Endothelial cell of umbilical vein (primary cell): Measurements from ENCODE around the gene USP36. TPM values are rescaled to one million over a fixed set of nuclear protein-coding genes. Genes with fewer than 3 reads are reported as not detected.

Experiments
- BruUV-seq: library from RNA; stranded (reverse); fragments of 400-500 nt; replicated peaks from 2 replicates; lab custom pipeline; 2021; lab: Mats Ljungman, UMichigan
- CTCF ChIA-PET: fragments of 300-600, 350-600 bp; sonication (Branson Sonifier 250); formaldehyde crosslinking; loops from one replicate; lab custom pipeline; 2021; ENCODE audit warnings: antibody characterized with exemption, inconsistent platforms; lab: Charles Lee
- POLR2A ChIA-PET: fragments of 300-600, 350-600 bp; sonication (Branson Sonifier 250); formaldehyde crosslinking; loops from one replicate; lab custom pipeline; 2021; ENCODE audit warnings: antibody characterized with exemption, inconsistent platforms; lab: Charles Lee
- DNase-seq: peaks from one replicate; pipeline ENCODE4 v3.0.0-alpha.2; 2011; ENCODE audit warnings: low read depth, low spot score
- FAIRE-seq: peaks from 2 replicates; lab custom pipeline; 2011; peaks lifted over from hg19 to GRCh38; lab: Jason Lieb, UNC
- H2AFZ ChIP-seq: 2 replicates; pipeline ENCODE4 v1.6.0; 2012; ENCODE audit warnings: low read depth, low read length, control low read depth, inconsistent platforms
- H3K27ac ChIP-seq: 2 replicates; pipeline ENCODE4 v1.5.1; 2011; ENCODE audit warnings: low read depth, mild to moderate bottlenecking, control low read depth, low read length, moderate library complexity; ENCODE audit not compliant: insufficient read depth
- H3K27me3 ChIP-seq, 2 experiments: 2 replicates each; pipeline versions ENCODE4 v1.6.0 to v1.6.1; 2011; ENCODE audit warnings: low read length in 2 of 2, mixed read lengths in 1 of 2; ENCODE audit not compliant: control insufficient read depth in 2 of 2, insufficient read depth in 2 of 2
- H3K36me3 ChIP-seq, 2 experiments: 2 replicates in 1 of 2; 3 replicates in 1 of 2; pipeline ENCODE4 v1.5.1; 2011; ENCODE audit warnings: low read length in 2 of 2, mild to moderate bottlenecking in 1 of 2, moderate library complexity in 1 of 2; ENCODE audit not compliant: control insufficient read depth in 2 of 2, insufficient read depth in 2 of 2; ENCODE audit errors: extremely low read depth in 1 of 2
- H3K4me1 ChIP-seq: 3 replicates; pipeline ENCODE4 v1.5.1; 2011; ENCODE audit warnings: mild to moderate bottlenecking, low read length; ENCODE audit not compliant: control insufficient read depth, insufficient read depth; ENCODE audit errors: extremely low read depth
- H3K4me2 ChIP-seq: 2 replicates; pipeline ENCODE4 v1.6.1; 2011; ENCODE audit warnings: low read length, control low read depth, mixed read lengths; ENCODE audit not compliant: insufficient read depth
- H3K4me3 ChIP-seq, 3 experiments: fragments of 200-600 bp in 1 of 3; sonication (generic), shearing (Covaris generic) in 1 of 3; replicated peaks in 1 of 3; 2 replicates each; pipeline ENCODE4 v1.5.1; 2011 to 2016; ENCODE audit warnings: control low read depth in 3 of 3, low read length in 3 of 3, mild to moderate bottlenecking in 2 of 3, inconsistent platforms in 1 of 3, low read depth in 1 of 3, moderate library complexity in 1 of 3; ENCODE audit not compliant: insufficient read depth in 1 of 3
- H3K79me2 ChIP-seq: 2 replicates; pipeline ENCODE4 v1.6.0; 2012; ENCODE audit warnings: low read length, inconsistent platforms; ENCODE audit not compliant: control insufficient read depth, insufficient read depth
- H3K9ac ChIP-seq: replicated peaks from 2 replicates; pipeline ENCODE3; 2011; ENCODE audit warnings: low read length, control low read depth; ENCODE audit not compliant: insufficient read depth; ENCODE audit errors: extremely low read depth
- H3K9me1 ChIP-seq: replicated peaks from 3 replicates; pipeline ENCODE4 v1.6.0; 2011; ENCODE audit warnings: mild to moderate bottlenecking, low read length; ENCODE audit not compliant: control insufficient read depth, insufficient read depth; ENCODE audit errors: extremely low read depth
- H3K9me3 ChIP-seq: replicated peaks from 2 replicates; pipeline ENCODE4 v1.5.1; 2012; ENCODE audit warnings: low read length, inconsistent platforms; ENCODE audit not compliant: control insufficient read depth, insufficient read depth
- H4K20me1 ChIP-seq: replicated peaks from 2 replicates; pipeline ENCODE3; 2011; ENCODE audit warnings: mild to moderate bottlenecking, low read length; ENCODE audit not compliant: control insufficient read depth, insufficient read depth; ENCODE audit errors: extremely low read depth
- EZH2 ChIP-seq: IDR thresholded peaks from 2 replicates; pipeline ENCODE4 v1.6.1; 2012; ENCODE audit warnings: borderline replicate concordance, low read depth, mild to moderate bottlenecking, moderate library complexity, low read length, inconsistent platforms; ENCODE audit not compliant: severe bottlenecking
- FOS ChIP-seq: IDR thresholded peaks from 2 replicates; pipeline ENCODE4 v1.6.1; 2011; ENCODE audit warnings: mild to moderate bottlenecking, low read length, moderate library complexity, borderline replicate concordance; ENCODE audit not compliant: insufficient read depth
- GATA2 ChIP-seq: IDR thresholded peaks from 2 replicates; pipeline ENCODE4 v1.7.0; 2011; ENCODE audit warnings: low read depth, mild to moderate bottlenecking, moderate library complexity, mixed read lengths, low read length; ENCODE audit not compliant: insufficient read length, insufficient read depth
- JUN ChIP-seq: IDR thresholded peaks from 2 replicates; pipeline ENCODE4 v1.6.1; 2011; ENCODE audit warnings: borderline replicate concordance, low read depth; ENCODE audit not compliant: insufficient read length, insufficient read depth
- MYC ChIP-seq: IDR thresholded peaks from one replicate; pipeline ENCODE4 v1.6.1; 2011; ENCODE audit warnings: mild to moderate bottlenecking, low read depth, low read length
- POLR2A ChIP-seq: IDR thresholded peaks from 2 replicates; pipeline ENCODE4 v1.6.1; 2012; ENCODE audit warnings: low read depth, mild to moderate bottlenecking, control low read depth, low read length
- POLR2AphosphoS5 ChIP-seq: IDR thresholded peaks from 2 replicates; pipeline ENCODE4 v1.6.1; 2012; ENCODE audit warnings: low read depth, mild to moderate bottlenecking, control low read depth, low read length, moderate library complexity; ENCODE audit not compliant: insufficient read depth
- dilution Hi-C: fragments of 300-500 bp; cut with MboI; formaldehyde crosslinking; loops from one replicate; pipeline ENCODE4 v1.15.0; 2019; ENCODE audit warnings: low sequenced_read_pairs; ENCODE audit not compliant: extremely low pct_ligation_motif_present
- intact Hi-C: fragments of 100-400 bp; cut with micrococcal nuclease; formaldehyde crosslinking; loops from one replicate; pipeline ENCODE4 v1.10.0; 2022
- polyA plus RNA-seq, 4 experiments: library from polyadenylated mRNA; depleted of rRNA in 3 of 4; stranded (reverse) in 3 of 4; unstranded in 1 of 4; fragments of >200 nt; gene quantifications; 2 replicates each; pipeline versions ENCODE4 v1.2.1 to v1.2.3, GENCODE V29; 2011 to 2012; ENCODE audit warnings: missing spikeins in 1 of 4
- total RNA-seq: library from RNA; stranded (reverse); gene quantifications from 2 replicates; pipeline ENCODE4 v1.2.3, GENCODE V29; 2021
- TF ChIP-seq, protein P1 (sequence below), 2 donors: IDR thresholded peaks; 1 replicate in 1 of 2; 2 replicates in 1 of 2; pipeline ENCODE4 v1.5.1; 2011; ENCODE audit warnings: low read length in 2 of 2, mild to moderate bottlenecking in 2 of 2, moderate library complexity in 2 of 2, control low read depth in 1 of 2, inconsistent platforms in 1 of 2, low read depth in 1 of 2; ENCODE audit not compliant: insufficient read depth in 1 of 2; ENCODE audit errors: extremely low read depth in 1 of 2
- TF ChIP-seq, protein P2 (sequence below): IDR thresholded peaks from 2 replicates; pipeline ENCODE4 v1.6.1; 2011; ENCODE audit not compliant: insufficient read depth, insufficient read length

USP36 gene
- total and polyA plus RNA-seq, 2 donors (not counting 3 experiments of a cell fraction or from before 2014, with no cell fraction given), result 29.8 to 46.6 TPM

DNA sequence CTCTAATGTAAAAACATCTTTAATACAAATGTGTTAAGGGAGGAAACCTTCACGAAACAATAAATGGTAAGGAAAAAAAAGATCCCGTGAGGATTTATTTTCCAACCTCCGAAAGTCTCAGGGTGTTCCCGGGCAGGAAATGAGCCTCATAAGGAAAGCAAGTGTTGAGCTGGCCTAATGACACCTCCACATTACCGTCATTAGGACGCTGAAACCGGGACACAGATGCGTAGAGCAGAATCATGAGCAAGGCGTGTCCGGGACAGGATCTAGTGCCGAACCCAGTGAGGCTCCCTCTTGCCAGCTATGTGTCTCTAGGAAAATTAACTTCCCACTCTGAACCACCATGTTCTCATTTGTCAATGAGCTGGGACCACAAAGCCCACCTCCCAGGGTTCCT lies 35.8 kb downstream of the USP36 start:
- no peaks in the 10 kb centered on the region for H3K79me2 ChIP-seq
- ChIA-PET CTCF (interaction anchor here (1.2 to 1.4 kb wide), 5 partner anchors 9 to 308 kb away, joined by 3 to 4 read pairs (median 3); no protein-coding TSS in a partner anchor), POLR2A (interaction anchor here (1.3 kb wide), 1 partner anchor 14 kb away, joined by 5 read pairs; no protein-coding TSS in a partner anchor)
- dilution Hi-C loops (no loop called here), intact Hi-C loops (no loop called here)
- TF ChIP-seq GATA2 (no peak), POLR2A (no peak), POLR2AphosphoS5 (no peak), MYC (no peak), EZH2 (no peak), FOS (no peak), JUN (no peak)
- TF ChIP-seq, protein P1, sequence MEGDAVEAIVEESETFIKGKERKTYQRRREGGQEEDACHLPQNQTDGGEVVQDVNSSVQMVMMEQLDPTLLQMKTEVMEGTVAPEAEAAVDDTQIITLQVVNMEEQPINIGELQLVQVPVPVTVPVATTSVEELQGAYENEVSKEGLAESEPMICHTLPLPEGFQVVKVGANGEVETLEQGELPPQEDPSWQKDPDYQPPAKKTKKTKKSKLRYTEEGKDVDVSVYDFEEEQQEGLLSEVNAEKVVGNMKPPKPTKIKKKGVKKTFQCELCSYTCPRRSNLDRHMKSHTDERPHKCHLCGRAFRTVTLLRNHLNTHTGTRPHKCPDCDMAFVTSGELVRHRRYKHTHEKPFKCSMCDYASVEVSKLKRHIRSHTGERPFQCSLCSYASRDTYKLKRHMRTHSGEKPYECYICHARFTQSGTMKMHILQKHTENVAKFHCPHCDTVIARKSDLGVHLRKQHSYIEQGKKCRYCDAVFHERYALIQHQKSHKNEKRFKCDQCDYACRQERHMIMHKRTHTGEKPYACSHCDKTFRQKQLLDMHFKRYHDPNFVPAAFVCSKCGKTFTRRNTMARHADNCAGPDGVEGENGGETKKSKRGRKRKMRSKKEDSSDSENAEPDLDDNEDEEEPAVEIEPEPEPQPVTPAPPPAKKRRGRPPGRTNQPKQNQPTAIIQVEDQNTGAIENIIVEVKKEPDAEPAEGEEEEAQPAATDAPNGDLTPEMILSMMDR (IDR thresholded peaks at IDR 0.05; ENCODE audit: extremely low read depth in 1 of 2, insufficient read depth in 1 of 2, low read depth in 1 of 2, low read length in 2 of 2), result no peak
- TF ChIP-seq, protein P2, sequence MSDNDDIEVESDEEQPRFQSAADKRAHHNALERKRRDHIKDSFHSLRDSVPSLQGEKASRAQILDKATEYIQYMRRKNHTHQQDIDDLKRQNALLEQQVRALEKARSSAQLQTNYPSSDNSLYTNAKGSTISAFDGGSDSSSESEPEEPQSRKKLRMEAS, result no peak
- peak; percentile 82 for FAIRE-seq
- BruUV-seq, result no TSS peak
- H3K36me3 ChIP-seq, result peaks cover 15 to 31% of the 10 kb centered on the region in 2 experiments
- no peaks in the 10 kb centered on the region for H3K9me3 ChIP-seq
- no peak overlapping the region for H3K4me3 ChIP-seq
- peaks cover 8% of the 10 kb centered on the region for H3K4me1 ChIP-seq
- peak overlapping the region; percentile 5 for H3K4me2 ChIP-seq
- peak; percentile 54 for DNase-seq
- peak overlapping the region; percentile 1 for H3K27ac ChIP-seq
- no peak overlapping the region for H2AFZ ChIP-seq
- H3K9me1 ChIP-seq, result no peaks in the 10 kb centered on the region
- no peaks in the 10 kb centered on the region for H4K20me1 ChIP-seq
- H3K9ac ChIP-seq, result no peak overlapping the region
- H3K27me3 ChIP-seq, result no peaks in the 10 kb centered on the region
